ENCODE data around the gene UNC93A. TPM values are rescaled to one million over a fixed set of nuclear protein-coding genes. Genes with fewer than 3 reads are reported as not detected.

The UNC93A gene
- total and polyA plus RNA-seq, 2 donors (not counting 3 experiments of a cell fraction or from before 2014, with no cell fraction given): not detected

DNA sequence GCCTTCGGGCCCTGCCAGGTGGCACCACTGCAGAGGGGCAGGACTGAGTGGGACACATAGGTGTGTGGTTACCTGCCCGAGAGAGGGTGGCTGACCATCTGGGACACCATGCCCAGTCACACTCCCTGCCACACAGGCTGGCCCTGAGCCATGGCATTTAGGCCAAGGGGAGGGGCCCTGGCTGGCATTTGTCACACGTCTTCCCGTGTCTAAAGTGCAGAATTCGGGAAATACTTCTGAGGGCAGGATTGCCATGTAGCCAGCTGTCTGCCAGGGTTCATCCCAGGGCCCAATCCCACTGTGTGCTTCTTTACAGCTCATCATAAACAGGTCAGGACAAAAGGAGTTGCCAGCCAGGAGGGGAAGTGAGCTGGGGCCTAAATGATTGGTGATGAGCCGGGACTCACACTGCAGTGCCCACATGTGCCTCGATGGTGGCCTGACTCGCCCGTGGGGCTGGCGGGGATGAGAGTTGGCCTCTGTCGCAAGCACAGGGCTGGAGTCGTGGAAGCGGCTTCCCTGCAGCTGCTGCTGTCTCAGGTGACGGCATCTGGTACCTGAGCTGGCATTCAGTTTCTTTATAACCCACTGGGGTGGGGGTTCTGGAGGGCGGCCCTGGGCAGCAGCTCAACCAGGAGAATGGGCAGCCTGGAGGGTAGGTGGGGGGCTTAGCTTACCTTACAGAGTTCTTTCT lies 5.9 kb upstream of the UNC93A start:
- dilution Hi-C loops (cut with MboI; ENCODE audit: extremely low pct_ligation_motif_present, low sequenced_read_pairs) (no loop called here), intact Hi-C loops (cut with micrococcal nuclease) (no loop called here)
- Histone ChIP-seq H2AFZ (ENCODE audit: low read depth, low read length) (no peak overlapping the region), H3K9ac (replicated peaks; ENCODE audit: extremely low read depth, insufficient read depth, low read length) (no peak overlapping the region), H3K9me1 (replicated peaks; ENCODE audit: control insufficient read depth, extremely low read depth, insufficient read depth, low read length) (no peaks in the 10 kb centered on the region), H4K20me1 (replicated peaks; ENCODE audit: control insufficient read depth, extremely low read depth, insufficient read depth, low read length) (no peaks in the 10 kb centered on the region), H3K4me1 (ENCODE audit: control insufficient read depth, extremely low read depth, insufficient read depth, low read length) (no peaks in the 10 kb centered on the region), H3K79me2 (ENCODE audit: control insufficient read depth, insufficient read depth, low read length) (no peaks in the 10 kb centered on the region), H3K27ac (ENCODE audit: insufficient read depth, low read depth, low read length) (no peak overlapping the region), H3K27me3 (ENCODE audit: control insufficient read depth in 2 of 2, insufficient read depth in 2 of 2, low read length in 2 of 2) (no peaks in the 10 kb centered on the region), H3K9me3 (replicated peaks; ENCODE audit: control insufficient read depth, insufficient read depth, low read length) (no peaks in the 10 kb centered on the region), H3K4me2 (ENCODE audit: insufficient read depth, low read length) (no peak overlapping the region), H3K36me3 (ENCODE audit: control insufficient read depth in 2 of 2, extremely low read depth in 1 of 2, insufficient read depth in 2 of 2, low read length in 2 of 2) (no peaks in the 10 kb centered on the region), H3K4me3 (replicated peaks in 1 of 3; ENCODE audit: insufficient read depth in 1 of 3, low read depth in 1 of 3, low read length in 3 of 3) (no peak overlapping the region)
- BruUV-seq (replicated peaks): no TSS peak
- ChIA-PET CTCF (no interaction called here), POLR2A (no interaction called here)
- no peak for FAIRE-seq
- TF ChIP-seq EZH2 (IDR thresholded peaks at IDR 0.05; ENCODE audit: borderline replicate concordance, low read depth, low read length, severe bottlenecking) (no peak), FOS (IDR thresholded peaks at IDR 0.05; ENCODE audit: borderline replicate concordance, insufficient read depth, low read length) (no peak), POLR2AphosphoS5 (IDR thresholded peaks at IDR 0.05; ENCODE audit: insufficient read depth, low read depth, low read length) (no peak)
- TF ChIP-seq, protein P1, sequence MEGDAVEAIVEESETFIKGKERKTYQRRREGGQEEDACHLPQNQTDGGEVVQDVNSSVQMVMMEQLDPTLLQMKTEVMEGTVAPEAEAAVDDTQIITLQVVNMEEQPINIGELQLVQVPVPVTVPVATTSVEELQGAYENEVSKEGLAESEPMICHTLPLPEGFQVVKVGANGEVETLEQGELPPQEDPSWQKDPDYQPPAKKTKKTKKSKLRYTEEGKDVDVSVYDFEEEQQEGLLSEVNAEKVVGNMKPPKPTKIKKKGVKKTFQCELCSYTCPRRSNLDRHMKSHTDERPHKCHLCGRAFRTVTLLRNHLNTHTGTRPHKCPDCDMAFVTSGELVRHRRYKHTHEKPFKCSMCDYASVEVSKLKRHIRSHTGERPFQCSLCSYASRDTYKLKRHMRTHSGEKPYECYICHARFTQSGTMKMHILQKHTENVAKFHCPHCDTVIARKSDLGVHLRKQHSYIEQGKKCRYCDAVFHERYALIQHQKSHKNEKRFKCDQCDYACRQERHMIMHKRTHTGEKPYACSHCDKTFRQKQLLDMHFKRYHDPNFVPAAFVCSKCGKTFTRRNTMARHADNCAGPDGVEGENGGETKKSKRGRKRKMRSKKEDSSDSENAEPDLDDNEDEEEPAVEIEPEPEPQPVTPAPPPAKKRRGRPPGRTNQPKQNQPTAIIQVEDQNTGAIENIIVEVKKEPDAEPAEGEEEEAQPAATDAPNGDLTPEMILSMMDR (IDR thresholded peaks at IDR 0.05; ENCODE audit: extremely low read depth in 1 of 2, insufficient read depth in 1 of 2, low read depth in 1 of 2, low read length in 2 of 2): no peak
- no peak for DNase-seq (ENCODE audit: low read depth, low spot score)
